ENCODE data around the gene ENTREP1. TPM values are rescaled to one million over a fixed set of nuclear protein-coding genes. Genes with fewer than 3 reads are reported as not detected.
A peak's percentile ranks its signal among the peaks of the same experiment; 100 is the strongest.

Gene ENTREP1
- total RNA-seq, 1 donor from 2014 or later, result 22.1 TPM

GRCh38 chr9:69319324-69320025, 5.5 kb upstream of the ENTREP1 start:
- H3K4me3 ChIP-seq, result no peak overlapping the region
- no peak overlapping the region for H3K27ac ChIP-seq (replicated peaks)
- peaks cover 1% of the 10 kb centered on the region for H3K27me3 ChIP-seq (ENCODE audit: low read depth)
- H3K36me3 ChIP-seq, result no peaks in the 10 kb centered on the region
- DNase-seq, result no peak
- intact Hi-C loops (cut with micrococcal nuclease), result loop anchor here (10.0 kb wide), 1 partner anchor 65 kb away; no protein-coding TSS in a partner anchor
- H3K4me1 ChIP-seq, result peaks cover 20% of the 10 kb centered on the region
- no peaks in the 10 kb centered on the region for H3K9me3 ChIP-seq (replicated peaks)
- no peak for TF ChIP-seq CTCF (IDR thresholded peaks at IDR 0.05; ENCODE audit: borderline replicate concordance)

- no peaks in the 10 kb centered on the region for H3K36me3 ChIP-seq
- no peak overlapping the region for H3K27ac ChIP-seq (replicated peaks)
- intact Hi-C loops (cut with micrococcal nuclease), result loop anchor here (10.0 kb wide), 1 partner anchor 67 kb away; no protein-coding TSS in a partner anchor
These were observed 2.8 kb upstream of the ENTREP1 start for GRCh38 chr9:69322256-69322655.

GRCh38 chr9:69323861-69324260, 1.2 kb upstream of the ENTREP1 start:
- H3K4me3 ChIP-seq, result peak overlapping the region; percentile 81
- H3K9me3 ChIP-seq (replicated peaks), result no peaks in the 10 kb centered on the region
- H3K36me3 ChIP-seq, result no peaks in the 10 kb centered on the region
- peaks cover 5% of the 10 kb centered on the region for H3K27me3 ChIP-seq (ENCODE audit: low read depth)
- intact Hi-C loops (cut with micrococcal nuclease), result loop anchor here (10.0 kb wide), 1 partner anchor 69 kb away; no protein-coding TSS in a partner anchor
- no peak for TF ChIP-seq CTCF (IDR thresholded peaks at IDR 0.05; ENCODE audit: borderline replicate concordance)
- DNase-seq, result no peak
- H3K4me1 ChIP-seq, result peaks cover 46% of the 10 kb centered on the region
- H3K27ac ChIP-seq (replicated peaks), result peak overlapping the region; percentile 91

More at GRCh38 chr9:69322256-69322655, 2.8 kb upstream of the ENTREP1 start:
- Histone ChIP-seq H3K4me1 (peaks cover 35% of the 10 kb centered on the region), H3K27me3 (ENCODE audit: low read depth) (peaks cover 5% of the 10 kb centered on the region), H3K9me3 (replicated peaks) (no peaks in the 10 kb centered on the region), H3K4me3 (no peak overlapping the region)
- no peak for TF ChIP-seq CTCF (IDR thresholded peaks at IDR 0.05; ENCODE audit: borderline replicate concordance)
- DNase-seq, result no peak

- H3K27me3 ChIP-seq (ENCODE audit: low read depth), result peaks cover 5% of the 10 kb centered on the region
- intact Hi-C loops (cut with micrococcal nuclease), result loop anchor here (10.0 kb wide), 1 partner anchor 71 kb away; no protein-coding TSS in a partner anchor
These were observed 596 bp downstream of the ENTREP1 start for GRCh38 chr9:69325409-69326212.

More at GRCh38 chr9:69325409-69326212, 596 bp downstream of the ENTREP1 start:
- H3K4me3 ChIP-seq, result peak overlapping the region; percentile 81
- TF ChIP-seq CTCF (IDR thresholded peaks at IDR 0.05; ENCODE audit: borderline replicate concordance), result no peak
- peak; percentile 31 for DNase-seq
- peaks cover 48% of the 10 kb centered on the region for H3K4me1 ChIP-seq
- H3K27ac ChIP-seq (replicated peaks), result peak overlapping the region; percentile 91
- H3K9me3 ChIP-seq (replicated peaks), result no peaks in the 10 kb centered on the region
- H3K36me3 ChIP-seq, result no peaks in the 10 kb centered on the region
